ENCODE data around the gene SLC41A1. TPM values are rescaled to one million over a fixed set of nuclear protein-coding genes. Genes with fewer than 3 reads are reported as not detected.

Gene SLC41A1
- total RNA-seq, 1 donor from 2014 or later = 25.9 TPM

DNA sequence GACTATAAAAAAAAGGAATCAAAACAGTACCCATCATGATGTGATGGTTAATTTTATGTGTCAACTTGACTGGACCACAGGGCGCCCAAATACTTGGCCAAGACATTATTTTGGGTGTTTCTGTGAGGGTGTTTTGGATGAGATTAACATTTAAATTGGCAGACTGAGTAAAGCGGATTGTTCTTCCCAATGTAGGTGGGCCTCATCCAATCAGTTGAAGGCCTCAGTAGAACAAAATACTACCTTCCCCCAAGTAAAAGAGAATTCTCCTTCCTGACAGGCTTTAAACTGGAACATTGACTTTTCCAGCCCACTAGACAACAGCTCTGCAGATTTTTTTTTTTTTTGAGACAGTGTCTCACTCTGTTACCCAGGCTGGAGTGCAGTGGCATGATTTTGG lies 48.4 kb downstream of the SLC41A1 start:
- H3K4me3 Mint-ChIP-seq = no peak overlapping the region
- H3K27ac Mint-ChIP-seq = no peak overlapping the region
- TF ChIP-seq, protein P1, sequence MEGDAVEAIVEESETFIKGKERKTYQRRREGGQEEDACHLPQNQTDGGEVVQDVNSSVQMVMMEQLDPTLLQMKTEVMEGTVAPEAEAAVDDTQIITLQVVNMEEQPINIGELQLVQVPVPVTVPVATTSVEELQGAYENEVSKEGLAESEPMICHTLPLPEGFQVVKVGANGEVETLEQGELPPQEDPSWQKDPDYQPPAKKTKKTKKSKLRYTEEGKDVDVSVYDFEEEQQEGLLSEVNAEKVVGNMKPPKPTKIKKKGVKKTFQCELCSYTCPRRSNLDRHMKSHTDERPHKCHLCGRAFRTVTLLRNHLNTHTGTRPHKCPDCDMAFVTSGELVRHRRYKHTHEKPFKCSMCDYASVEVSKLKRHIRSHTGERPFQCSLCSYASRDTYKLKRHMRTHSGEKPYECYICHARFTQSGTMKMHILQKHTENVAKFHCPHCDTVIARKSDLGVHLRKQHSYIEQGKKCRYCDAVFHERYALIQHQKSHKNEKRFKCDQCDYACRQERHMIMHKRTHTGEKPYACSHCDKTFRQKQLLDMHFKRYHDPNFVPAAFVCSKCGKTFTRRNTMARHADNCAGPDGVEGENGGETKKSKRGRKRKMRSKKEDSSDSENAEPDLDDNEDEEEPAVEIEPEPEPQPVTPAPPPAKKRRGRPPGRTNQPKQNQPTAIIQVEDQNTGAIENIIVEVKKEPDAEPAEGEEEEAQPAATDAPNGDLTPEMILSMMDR (conservative IDR thresholded peaks at IDR 0.05) = no peak
- H3K4me1 Mint-ChIP-seq (ENCODE audit: unreplicated experiment) = no peaks in the 10 kb centered on the region
- no peaks in the 10 kb centered on the region for H3K36me3 Mint-ChIP-seq
- H3K9me3 Mint-ChIP-seq = no peaks in the 10 kb centered on the region
- H3K27me3 Mint-ChIP-seq = no peaks in the 10 kb centered on the region
- DNase-seq (ENCODE audit: extremely low spot score, unreplicated experiment) = no peak

GRCh38 chr1:205763980-205764379 lies 49.0 kb downstream of the SLC41A1 start:
- no peak for DNase-seq (ENCODE audit: extremely low spot score, unreplicated experiment)
- no peaks in the 10 kb centered on the region for H3K4me1 Mint-ChIP-seq (ENCODE audit: unreplicated experiment)
- TF ChIP-seq, protein P1 (conservative IDR thresholded peaks at IDR 0.05) = no peak
- H3K36me3 Mint-ChIP-seq = no peaks in the 10 kb centered on the region
- H3K27ac Mint-ChIP-seq = no peak overlapping the region
- H3K27me3 Mint-ChIP-seq = no peaks in the 10 kb centered on the region
- H3K9me3 Mint-ChIP-seq = no peaks in the 10 kb centered on the region
- no peak overlapping the region for H3K4me3 Mint-ChIP-seq

GRCh38 chr1:205760606-205761005 lies 52.4 kb downstream of the SLC41A1 start:
- Mint-ChIP-seq H3K4me3 (no peak overlapping the region), H3K4me1 (ENCODE audit: unreplicated experiment) (no peaks in the 10 kb centered on the region), H3K27me3 (no peaks in the 10 kb centered on the region), H3K9me3 (no peaks in the 10 kb centered on the region), H3K27ac (no peak overlapping the region), H3K36me3 (no peaks in the 10 kb centered on the region)
- DNase-seq (ENCODE audit: extremely low spot score, unreplicated experiment) = no peak
- TF ChIP-seq, protein P1 (conservative IDR thresholded peaks at IDR 0.05) = no peak

GRCh38 chr1:205756552-205756951 lies 56.4 kb downstream of the SLC41A1 start:
- no peaks in the 10 kb centered on the region for H3K27me3 Mint-ChIP-seq
- no peak overlapping the region for H3K27ac Mint-ChIP-seq
- TF ChIP-seq, protein P1 (conservative IDR thresholded peaks at IDR 0.05) = no peak
- no peak for DNase-seq (ENCODE audit: extremely low spot score, unreplicated experiment)
- H3K9me3 Mint-ChIP-seq = no peaks in the 10 kb centered on the region
- no peak overlapping the region for H3K4me3 Mint-ChIP-seq
- H3K36me3 Mint-ChIP-seq = no peaks in the 10 kb centered on the region
- H3K4me1 Mint-ChIP-seq (ENCODE audit: unreplicated experiment) = peaks cover 5% of the 10 kb centered on the region

DNA sequence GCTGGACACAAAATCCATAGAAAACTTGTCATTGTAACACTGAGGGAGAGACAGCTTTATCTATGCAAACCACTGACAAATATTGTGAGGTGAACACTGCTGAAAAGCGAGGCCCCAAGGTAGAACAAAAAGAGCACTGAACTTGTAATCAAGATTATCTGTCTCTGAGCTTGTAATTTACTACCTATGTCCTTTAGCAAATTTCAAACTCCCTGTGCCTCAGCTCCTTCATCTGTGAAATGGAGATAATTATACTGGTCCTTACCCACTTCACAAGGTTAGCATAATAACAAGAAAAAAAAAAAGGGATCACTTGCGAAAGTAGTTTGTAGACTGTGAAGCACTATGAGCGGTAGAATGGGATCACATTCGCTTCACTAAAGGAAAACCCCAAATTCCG lies 58.1 kb downstream of the SLC41A1 start:
- H3K27me3 Mint-ChIP-seq = peaks cover 5% of the 10 kb centered on the region
- H3K36me3 Mint-ChIP-seq = peaks cover 4% of the 10 kb centered on the region
- no peak overlapping the region for H3K27ac Mint-ChIP-seq
- TF ChIP-seq, protein P1 (conservative IDR thresholded peaks at IDR 0.05) = no peak
- H3K9me3 Mint-ChIP-seq = no peaks in the 10 kb centered on the region
- peaks cover 5% of the 10 kb centered on the region for H3K4me1 Mint-ChIP-seq (ENCODE audit: unreplicated experiment)
- DNase-seq (ENCODE audit: extremely low spot score, unreplicated experiment) = no peak
- no peak overlapping the region for H3K4me3 Mint-ChIP-seq

Data from type B pancreatic cell (in vitro differentiated cells).